ENCODE results near the gene DDX42. TPM values are rescaled to one million over a fixed set of nuclear protein-coding genes. Genes with fewer than 3 reads are reported as not detected.

The DDX42 gene
- total and polyA plus RNA-seq, 2 of the 13 experiments (the other 11 are each of a cell fraction or from before 2014, with no cell fraction given), result 87.2 to 92.9 TPM

GRCh38 chr17:63817736-63818385, 43.9 kb downstream of the DDX42 start (continued):
- TF ChIP-seq, protein P1, sequence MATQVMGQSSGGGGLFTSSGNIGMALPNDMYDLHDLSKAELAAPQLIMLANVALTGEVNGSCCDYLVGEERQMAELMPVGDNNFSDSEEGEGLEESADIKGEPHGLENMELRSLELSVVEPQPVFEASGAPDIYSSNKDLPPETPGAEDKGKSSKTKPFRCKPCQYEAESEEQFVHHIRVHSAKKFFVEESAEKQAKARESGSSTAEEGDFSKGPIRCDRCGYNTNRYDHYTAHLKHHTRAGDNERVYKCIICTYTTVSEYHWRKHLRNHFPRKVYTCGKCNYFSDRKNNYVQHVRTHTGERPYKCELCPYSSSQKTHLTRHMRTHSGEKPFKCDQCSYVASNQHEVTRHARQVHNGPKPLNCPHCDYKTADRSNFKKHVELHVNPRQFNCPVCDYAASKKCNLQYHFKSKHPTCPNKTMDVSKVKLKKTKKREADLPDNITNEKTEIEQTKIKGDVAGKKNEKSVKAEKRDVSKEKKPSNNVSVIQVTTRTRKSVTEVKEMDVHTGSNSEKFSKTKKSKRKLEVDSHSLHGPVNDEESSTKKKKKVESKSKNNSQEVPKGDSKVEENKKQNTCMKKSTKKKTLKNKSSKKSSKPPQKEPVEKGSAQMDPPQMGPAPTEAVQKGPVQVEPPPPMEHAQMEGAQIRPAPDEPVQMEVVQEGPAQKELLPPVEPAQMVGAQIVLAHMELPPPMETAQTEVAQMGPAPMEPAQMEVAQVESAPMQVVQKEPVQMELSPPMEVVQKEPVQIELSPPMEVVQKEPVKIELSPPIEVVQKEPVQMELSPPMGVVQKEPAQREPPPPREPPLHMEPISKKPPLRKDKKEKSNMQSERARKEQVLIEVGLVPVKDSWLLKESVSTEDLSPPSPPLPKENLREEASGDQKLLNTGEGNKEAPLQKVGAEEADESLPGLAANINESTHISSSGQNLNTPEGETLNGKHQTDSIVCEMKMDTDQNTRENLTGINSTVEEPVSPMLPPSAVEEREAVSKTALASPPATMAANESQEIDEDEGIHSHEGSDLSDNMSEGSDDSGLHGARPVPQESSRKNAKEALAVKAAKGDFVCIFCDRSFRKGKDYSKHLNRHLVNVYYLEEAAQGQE (IDR thresholded peaks at IDR 0.05; ENCODE audit: borderline replicate concordance in 1 of 2, low read depth in 1 of 2, low read length in 2 of 2), result no peak
- TF ChIP-seq ZNF598 (CRISPR knock-in tag; IDR thresholded peaks at IDR 0.05; ENCODE audit: borderline replicate concordance) (no peak), ZNF30 (CRISPR knock-in tag; IDR thresholded peaks at IDR 0.05) (no peak), NR2F2 (IDR thresholded peaks at IDR 0.05; ENCODE audit: borderline replicate concordance, low read depth) (no peak), CBX1 (IDR thresholded peaks at IDR 0.05; ENCODE audit: low read depth) (no peak), ZNF558 (CRISPR knock-in tag; IDR thresholded peaks at IDR 0.05; ENCODE audit: borderline replicate concordance) (0 out of 2 replicates have a peak, but pooled peaks have one; percentile 22), ZNF782 (CRISPR knock-in tag; IDR thresholded peaks at IDR 0.05; ENCODE audit: borderline replicate concordance) (no peak), SCMH1 (CRISPR knock-in tag; IDR thresholded peaks at IDR 0.05; ENCODE audit: borderline replicate concordance) (no peak), YEATS4 (CRISPR knock-in tag; IDR thresholded peaks at IDR 0.05; ENCODE audit: borderline replicate concordance) (no peak), ZNF333 (CRISPR knock-in tag; IDR thresholded peaks at IDR 0.05; ENCODE audit: borderline replicate concordance) (no peak), ZBTB42 (CRISPR knock-in tag; IDR thresholded peaks at IDR 0.05) (no peak), ZBTB38 (CRISPR knock-in tag; IDR thresholded peaks at IDR 0.05) (peak; percentile 80), ZNF530 (CRISPR knock-in tag; IDR thresholded peaks at IDR 0.05; ENCODE audit: low read depth) (no peak), ZNF563 (CRISPR knock-in tag; IDR thresholded peaks at IDR 0.05) (no peak), TP53 (CRISPR knock-in tag; conservative IDR thresholded peaks at IDR 0.05) (no peak), ZNF12 (CRISPR knock-in tag; IDR thresholded peaks at IDR 0.05) (no peak), REPIN1 (CRISPR knock-in tag; IDR thresholded peaks at IDR 0.05; ENCODE audit: borderline replicate concordance, low read depth) (no peak), PATZ1 (CRISPR knock-in tag; IDR thresholded peaks at IDR 0.05) (no peak), ELF1 (CRISPR knock-in tag; IDR thresholded peaks at IDR 0.05) (no peak)
- TF ChIP-seq, protein P2, sequence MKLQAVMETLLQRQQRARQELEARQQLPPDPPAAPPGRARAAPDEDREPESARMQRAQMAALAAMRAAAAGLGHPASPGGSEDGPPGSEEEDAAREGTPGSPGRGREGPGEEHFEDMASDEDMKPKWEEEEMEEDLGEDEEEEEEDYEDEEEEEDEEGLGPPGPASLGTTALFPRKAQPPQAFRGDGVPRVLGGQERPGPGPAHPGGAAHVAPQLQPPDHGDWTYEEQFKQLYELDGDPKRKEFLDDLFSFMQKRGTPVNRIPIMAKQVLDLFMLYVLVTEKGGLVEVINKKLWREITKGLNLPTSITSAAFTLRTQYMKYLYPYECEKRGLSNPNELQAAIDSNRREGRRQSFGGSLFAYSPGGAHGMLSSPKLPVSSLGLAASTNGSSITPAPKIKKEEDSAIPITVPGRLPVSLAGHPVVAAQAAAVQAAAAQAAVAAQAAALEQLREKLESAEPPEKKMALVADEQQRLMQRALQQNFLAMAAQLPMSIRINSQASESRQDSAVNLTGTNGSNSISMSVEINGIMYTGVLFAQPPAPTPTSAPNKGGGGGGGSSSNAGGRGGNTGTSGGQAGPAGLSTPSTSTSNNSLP (IDR thresholded peaks at IDR 0.05; ENCODE audit: low read depth, low read length), result no peak
- TF ChIP-seq, protein P3, sequence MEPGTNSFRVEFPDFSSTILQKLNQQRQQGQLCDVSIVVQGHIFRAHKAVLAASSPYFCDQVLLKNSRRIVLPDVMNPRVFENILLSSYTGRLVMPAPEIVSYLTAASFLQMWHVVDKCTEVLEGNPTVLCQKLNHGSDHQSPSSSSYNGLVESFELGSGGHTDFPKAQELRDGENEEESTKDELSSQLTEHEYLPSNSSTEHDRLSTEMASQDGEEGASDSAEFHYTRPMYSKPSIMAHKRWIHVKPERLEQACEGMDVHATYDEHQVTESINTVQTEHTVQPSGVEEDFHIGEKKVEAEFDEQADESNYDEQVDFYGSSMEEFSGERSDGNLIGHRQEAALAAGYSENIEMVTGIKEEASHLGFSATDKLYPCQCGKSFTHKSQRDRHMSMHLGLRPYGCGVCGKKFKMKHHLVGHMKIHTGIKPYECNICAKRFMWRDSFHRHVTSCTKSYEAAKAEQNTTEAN (CRISPR knock-in tag; conservative IDR thresholded peaks at IDR 0.05), result no peak
